Stimulated activated CD4-positive, alpha-beta T cell treated with anti-CD3 and anti-CD28 coated beads, Interleukin-12 subunit alpha, Interleukin-12 subunit beta, amount 100 ng/mL, for 48 hours (primary cell): ENCODE data around the gene FRMD4B.
"Not testable (repeated sequence)": the region's sequence is repeated elsewhere in the genome, so short reads cannot be mapped to it uniquely, and the experiment has no call there.

Source experiments
- DNase-seq, 3 donors: peaks; one replicate each; pipeline ENCODE4 v3.0.0-alpha.2; 2020; ENCODE audit warnings: low read depth in 2 of 3, low spot score in 1 of 3

Gene FRMD4B

DNA sequence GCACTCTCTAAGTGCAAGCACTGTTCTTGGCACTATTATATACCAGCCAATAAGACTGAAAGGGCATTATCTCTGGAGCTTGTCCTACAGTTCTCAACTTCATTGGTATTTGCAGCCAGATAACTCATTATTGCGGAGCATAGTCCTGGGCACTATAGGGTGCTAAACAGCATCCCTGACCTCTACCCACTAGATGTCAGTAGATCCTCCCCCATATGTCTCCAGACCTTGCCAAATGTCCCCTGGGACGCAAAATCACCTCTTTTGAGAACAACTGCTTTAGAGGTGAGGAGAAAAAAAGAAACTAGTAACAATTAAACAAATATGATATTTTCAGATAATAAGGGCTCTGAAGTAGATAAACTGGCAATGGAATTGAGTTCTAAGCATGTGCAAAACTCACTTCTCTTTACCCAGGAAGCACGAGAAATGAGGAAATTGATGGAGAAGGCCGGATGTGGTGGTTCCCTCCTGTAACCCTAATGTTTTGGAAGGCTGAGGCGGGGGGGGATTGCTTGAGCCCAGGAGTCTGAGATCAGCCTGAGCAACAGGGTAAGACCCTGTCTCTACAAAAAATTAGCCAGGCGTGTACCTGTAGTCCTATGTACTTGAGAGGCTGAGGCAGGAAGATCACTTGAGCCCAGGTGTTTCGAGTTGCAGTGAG, 61.4 kb downstream of the FRMD4B start:
- no peak for DNase-seq

DNA sequence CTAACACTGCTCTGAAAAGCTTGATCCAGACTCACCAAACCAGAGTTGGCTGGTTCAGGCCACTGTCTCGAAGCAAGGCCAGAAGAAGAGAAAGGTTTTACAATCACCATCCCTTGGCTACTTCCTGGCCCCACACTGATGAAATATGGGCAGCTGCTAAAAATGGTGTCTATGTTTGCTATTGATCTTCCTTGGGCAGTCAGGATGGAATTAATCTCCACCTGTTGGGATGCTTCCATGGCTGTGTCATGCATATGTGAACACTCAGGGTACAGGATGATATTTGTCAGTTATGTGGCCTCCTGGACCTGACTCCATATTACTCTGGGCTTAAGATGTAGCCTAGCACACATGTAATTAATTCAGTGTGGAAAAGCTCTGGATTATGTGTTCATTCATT, 61.9 kb downstream of the FRMD4B start:
- no peak for DNase-seq

DNA sequence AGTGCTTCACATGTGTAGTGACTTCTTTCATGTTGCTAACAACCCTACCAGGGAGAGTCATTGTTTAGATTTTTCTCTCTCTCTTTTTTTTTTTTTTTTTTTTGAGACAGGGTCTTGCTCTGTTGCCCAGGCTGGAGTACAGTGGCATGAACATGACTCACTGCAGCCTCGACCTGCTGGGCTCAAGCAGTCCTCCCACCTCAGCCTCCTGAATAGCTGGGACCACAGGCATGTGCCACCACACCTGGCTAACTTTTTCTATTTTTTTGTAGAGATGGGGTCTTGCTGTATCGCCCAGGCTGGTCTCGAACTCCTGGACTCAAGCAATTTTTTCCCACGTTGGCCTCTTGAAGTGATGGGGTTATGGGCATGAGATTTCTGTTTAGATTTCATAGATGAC, 63.4 kb downstream of the FRMD4B start:
- DNase-seq, result not testable (repeated sequence)

DNA sequence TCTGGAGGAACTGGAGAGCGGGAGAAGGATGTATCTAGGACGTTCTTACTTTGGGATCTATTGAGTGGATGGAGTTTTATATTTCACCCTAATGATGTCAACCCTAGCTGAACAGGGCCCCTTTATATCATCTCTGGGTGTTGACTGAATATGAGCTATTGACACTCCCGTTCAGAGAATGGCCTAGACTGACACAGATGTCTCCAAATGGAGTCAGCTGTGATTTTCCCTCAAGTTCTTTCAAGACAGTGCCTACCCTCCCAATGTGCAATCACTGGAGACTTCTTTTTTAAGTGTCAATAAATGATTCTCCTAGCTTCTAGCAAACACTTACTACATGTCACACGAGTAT, 63.8 kb downstream of the FRMD4B start:
- DNase-seq, result no peak

DNA sequence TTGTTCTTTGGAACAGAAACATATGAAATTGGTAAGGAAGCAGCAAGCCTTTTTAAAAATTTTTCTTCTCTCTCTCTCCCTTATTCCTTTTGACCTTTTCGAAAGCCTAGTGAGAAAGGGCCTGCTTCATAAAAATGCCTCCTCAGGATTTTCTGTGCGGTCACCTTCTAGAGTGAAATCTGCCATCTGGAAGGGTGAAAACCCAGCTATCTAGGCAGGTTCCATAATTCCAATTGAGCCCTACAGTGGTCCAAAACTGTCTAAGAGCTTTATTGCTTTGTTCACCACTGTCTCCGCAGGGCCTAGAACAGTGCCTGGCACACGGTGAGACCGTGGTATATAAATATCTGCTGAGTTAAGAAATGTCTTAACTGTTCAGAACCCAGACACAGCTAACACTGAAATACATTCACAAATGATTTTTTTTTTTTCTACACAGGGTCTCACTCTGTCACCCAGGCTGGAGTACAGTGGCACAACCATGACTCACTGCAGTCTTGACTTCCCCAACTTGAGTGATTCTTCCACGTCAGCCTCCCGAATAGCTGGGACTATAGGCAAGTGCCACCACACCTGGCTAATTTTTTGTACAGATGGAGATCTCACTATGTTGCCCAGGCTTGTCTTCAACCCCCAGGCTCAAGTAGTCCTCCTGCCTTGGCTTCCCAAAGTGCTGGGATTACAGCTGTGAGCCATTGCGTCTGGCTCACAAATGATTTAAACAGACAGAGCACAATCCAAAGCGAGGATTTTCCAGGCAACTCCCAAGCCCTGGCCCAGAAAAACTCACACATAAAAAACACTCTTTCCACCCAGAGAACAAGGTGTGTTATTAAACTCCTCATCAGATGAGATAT, 64.4 kb downstream of the FRMD4B start:
- no peak for DNase-seq

DNA sequence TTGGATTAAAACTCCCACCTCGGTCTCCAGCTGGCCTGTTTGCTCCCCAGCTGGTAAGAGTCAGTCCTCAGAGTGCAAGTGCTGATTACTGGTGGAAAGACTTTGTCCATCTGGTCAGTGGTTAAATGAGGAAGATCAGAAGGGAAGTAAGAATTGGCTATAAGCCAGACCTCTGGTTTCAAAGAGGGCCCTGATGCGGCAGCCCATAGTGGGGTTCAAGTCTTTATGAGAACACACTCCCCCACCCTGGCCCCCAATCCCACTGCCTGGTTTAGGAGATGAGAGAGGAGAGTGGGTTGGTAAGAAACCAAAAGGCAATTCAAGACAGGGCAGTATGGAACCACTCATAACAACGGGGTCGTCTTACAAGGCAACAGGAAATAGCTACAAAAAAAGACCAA, 65.0 kb downstream of the FRMD4B start:
- DNase-seq, result no peak

DNA sequence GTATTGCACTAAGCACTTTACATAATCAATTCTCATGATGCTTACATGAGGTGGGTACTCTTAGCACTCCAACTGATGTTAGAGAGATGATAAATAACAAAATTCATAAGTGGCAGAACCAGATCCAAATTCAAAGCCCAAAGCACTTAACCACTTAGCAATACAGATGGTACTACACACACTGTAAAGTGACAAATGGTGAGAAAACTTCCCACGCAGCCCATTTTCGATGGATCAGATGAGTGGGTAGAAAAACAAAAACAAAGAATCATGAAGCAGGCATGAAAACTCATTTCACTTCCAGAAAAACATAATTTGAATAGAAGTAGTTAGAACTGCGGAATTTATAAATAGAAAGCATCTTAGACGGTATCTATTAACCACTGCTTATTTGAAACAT, 66.2 kb downstream of the FRMD4B start:
- no peak for DNase-seq

DNA sequence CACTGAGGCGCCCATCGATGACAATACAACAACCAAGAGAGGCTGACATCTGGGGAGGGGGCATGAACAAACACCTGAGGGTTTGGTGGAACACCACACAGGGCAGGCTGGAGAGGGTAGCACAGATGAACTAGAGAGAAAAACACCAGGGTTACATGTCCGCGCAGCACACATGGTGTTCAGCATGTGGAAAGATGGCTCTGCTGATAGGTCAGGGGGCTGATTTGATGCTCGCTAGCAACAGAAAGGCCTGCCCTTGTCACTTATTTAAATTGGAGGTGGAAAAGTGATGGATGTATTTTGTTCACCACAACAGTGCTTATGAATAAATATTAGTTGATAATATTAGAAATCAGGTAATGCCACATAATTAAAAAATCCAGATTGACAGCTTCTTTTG, 67.5 kb downstream of the FRMD4B start:
- no peak for DNase-seq

DNA sequence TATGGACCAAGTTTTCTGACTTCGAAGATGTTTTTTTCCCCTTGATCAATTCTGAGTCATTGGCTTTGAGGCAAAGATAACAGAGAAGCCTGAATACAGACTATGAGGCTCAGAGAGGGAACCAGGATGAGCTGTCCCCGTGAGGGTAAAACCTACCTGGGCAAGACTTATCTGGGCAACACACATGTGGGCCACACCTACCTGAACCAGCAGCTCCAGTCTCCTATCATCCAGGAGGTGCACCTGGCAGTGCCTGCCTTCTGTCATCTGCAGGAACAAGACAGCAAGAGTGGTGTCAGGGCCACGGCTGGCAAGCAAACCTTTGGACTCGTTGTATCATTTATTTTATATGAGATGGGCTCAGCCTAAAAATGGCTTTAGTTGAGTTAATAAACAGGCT, 72.6 kb downstream of the FRMD4B start:
- DNase-seq, result no peak

DNA sequence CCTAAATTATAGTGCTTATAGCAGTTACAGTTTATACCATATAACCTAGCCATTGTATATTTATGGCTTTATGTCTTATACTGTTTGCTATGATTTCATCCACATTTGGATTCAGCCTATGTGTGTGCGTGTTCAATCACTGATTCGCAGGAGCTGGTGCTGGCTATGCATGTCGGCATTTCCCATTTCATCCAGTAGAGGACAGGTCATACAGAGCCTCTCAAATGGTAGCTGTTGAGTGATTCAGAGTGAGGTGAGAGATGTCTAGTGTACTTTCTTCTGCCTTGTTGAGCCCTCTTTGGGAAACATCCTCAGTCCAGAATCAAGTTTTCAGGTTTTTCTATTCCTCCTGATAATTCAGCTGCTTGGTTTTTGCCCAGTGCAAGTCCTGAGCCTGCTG, 76.1 kb downstream of the FRMD4B start:
- DNase-seq, result no peak

DNA sequence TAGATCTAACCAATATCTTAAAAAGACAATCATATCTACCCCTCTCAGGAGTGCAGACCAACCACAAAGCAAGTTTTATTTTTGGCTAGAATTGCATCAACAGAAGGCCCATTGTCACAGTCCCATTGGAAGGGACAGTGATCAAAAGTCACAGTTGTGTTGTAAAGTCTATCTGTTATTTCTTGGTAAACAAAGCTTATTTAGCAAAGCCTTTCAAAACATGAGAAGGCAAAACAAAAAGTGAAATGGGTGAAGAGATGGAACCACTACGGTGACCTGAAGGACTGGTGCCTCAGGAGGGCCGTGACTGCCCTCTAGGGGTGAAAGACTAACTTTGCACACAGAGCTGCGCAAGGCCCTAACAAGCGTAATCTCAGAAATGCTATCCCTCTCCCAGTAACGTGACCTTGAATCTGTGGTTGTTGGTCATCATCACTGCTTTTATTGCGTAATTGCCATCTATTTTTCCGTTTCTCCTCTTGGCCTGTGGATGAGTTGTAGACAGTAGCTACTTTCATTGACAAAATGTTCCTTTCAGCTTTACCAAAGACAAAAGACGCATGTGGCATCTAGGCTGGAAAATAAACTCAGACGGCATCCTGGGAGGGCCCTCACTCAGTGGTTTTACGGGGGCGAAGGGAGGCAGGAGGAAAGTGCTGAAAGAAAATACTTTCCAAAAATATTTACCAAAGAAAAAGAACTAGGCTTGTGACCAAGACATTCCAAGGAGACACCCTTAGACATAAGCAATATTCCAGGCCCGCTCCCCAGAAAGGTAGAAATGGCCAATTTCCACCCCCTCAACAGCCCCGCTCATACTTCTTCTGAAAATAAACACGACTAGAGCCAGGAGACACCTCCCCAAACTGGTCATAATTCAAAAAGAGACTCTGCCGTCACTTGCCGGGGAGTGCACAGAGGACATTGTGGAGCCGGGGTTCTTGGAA, 79.4 kb downstream of the FRMD4B start:
- peak; percentile 53 to 69 (median 62) for DNase-seq

DNA sequence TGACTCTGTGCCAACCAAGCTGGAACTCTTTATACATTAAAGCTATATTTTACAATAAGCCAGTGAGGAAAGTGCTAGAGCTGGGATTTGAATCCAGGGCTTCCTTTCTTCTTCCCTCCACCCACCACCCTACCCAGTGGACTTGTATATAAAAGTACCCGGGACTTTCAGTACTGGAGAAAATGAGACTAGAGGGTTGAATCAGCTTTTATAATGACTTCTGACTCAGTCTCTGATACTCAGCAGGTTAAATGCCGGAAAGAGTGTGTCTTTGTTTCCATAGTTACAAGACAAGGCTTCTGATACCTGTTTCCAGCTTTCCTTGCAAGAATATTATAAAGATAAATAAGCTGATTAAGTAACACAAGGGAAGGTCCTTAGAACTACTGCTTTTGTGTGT, 80.9 kb downstream of the FRMD4B start:
- no peak for DNase-seq

DNA sequence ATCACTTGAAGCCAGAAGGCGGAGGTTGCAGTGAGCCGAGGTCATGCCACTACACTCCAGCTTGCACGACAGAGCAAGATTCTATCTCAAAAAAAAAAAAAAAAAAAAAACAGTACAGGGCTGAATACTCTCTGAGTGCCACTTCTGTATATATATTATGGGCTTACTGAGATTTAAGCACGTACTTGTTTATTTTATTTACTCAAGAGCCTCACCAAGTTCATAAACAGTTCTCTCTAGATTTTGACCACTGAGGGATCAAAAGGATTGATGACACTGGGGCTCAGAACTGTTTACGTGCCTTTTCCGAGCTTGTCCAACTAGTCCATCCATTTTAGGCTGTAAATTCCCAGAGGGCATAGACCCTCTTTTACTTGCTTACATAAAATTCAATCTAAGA, 81.5 kb downstream of the FRMD4B start:
- DNase-seq, result no peak

DNA sequence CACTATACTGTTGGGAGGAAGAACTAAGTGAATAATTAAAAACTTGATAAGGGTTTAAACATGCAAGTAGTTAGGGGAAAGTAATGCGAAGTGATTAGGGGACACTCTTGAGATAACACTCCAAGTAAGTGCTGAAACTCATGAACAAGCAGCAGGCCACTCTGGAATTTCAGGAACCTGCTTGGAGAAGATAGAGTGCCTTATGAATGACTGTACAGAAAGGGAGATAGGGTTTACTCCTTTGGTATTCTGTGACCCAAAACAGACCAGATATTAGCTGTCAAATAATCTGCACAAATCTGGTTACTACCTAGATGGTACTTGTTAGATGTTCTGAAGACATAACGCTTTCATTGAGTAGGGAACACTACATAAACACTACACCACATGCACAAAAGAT, 85.6 kb downstream of the FRMD4B start:
- no peak for DNase-seq

DNA sequence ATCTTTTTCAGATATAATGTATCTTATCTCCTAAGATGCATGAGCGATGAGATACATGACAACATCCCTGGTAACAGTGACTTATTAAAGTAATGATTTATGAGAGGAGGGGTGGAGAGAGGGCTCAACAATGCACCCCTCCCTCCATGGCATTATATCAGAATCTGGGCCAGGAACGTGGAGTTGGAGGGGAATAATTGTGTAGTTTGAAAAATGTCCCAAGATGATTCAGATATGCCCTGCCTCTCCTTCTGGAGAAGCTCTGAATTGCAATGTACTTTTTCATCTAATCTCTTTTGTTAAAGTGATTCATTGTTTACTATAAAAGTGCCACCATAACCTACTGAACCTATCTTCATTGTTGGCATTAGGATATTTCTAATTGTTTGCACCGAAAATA, 86.5 kb downstream of the FRMD4B start:
- no peak for DNase-seq

DNA sequence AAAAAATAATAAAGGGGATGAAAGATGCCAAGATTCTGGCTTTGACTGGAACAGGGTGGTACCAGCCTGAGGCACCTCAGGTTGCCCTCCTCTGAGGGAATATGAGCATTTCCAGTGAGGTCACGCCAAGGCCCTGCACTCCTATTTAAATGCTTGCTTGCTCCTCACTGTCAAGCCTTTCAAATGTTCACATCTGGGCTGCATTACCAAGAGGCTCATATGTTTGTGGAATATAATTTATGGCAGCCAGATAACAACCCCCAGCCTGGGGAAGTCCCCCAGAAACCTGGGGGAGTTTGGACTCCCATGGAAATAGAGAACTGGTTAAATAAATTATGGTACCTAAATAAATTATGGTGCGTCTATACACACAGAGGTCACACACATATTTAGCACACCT, 88.4 kb downstream of the FRMD4B start:
- DNase-seq, result no peak

DNA sequence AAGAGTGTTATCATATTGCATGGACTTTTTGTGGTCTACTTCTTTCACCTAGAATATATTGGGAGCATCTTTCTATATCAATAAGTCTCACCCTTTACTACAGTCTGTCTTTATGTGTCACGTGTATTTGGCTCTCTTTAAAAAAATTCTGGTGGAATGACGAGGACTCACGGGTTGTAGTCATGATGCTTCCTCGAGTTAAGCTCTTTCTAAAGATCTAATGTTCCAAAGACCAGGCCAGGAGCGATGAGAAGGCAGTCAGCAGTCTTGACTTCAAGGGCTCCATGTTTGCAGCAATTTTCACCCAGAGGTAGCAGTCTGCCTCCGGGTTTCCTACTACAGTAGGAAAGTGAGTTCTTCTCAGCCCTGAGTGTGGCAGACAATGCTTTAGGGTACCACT, 88.9 kb downstream of the FRMD4B start:
- DNase-seq, result no peak

DNA sequence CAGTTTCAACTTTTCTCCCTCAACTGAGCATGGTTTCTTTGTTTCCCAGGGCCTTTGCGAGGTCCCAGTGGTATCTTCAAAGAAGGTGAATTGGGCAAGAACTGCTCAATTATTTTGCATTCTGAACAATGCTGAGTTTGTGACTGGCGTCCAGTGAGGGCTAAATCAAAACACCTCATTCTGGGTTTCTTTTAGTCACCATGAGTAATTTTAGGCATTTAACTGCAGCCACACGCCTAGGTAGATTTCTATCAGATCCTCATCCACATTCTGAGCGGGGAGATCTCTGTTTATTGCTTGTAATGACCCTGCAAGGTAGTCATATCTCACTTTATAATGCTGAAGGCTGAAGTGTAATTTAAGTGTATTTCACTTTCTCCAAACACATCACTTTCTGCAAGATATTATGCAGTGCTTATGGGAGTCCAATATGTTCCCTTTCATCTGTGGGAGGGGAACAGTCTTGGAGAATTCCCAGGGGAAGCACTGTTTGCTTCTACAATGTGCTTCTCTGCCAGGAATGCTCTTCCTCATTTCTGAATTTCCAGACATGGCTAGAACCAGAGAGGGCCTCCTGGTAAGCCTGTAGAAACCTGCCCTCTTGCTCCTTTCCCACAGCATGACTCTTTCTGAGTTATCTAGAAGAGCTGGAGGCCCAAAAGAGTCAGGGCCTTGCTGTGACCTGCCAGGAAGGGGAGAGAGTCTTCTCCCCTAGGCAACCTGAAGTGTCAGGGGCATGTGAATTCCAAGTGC, 91.7 kb downstream of the FRMD4B start:
- no peak for DNase-seq

DNA sequence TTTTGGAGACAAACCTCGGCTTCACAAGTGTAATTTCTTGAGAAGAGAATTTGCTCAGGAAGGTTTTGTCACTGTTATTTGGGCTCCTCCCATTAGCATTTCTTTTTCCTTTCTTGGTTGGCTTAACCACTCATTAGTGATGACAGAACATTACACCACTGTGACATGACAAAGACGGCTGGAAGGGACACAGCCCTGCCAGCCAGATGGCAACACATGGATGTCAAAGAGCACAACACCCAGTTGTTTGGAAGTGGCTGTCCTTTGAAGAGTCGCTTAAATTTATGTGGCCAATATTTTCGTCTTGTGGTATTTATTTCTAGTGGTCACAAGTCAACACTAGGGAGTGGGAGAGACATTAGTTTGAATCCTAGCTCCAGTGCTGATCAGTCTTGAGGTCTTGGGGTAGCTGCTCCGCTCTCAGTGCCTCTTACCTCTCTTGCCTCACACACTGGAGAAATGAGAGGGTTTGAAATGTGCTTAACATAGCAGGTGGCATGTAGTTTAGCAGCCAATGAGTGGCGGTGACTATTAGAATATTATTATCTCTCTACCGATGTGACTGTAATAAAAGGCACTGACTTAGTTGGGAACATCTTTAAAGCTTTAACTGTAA, 92.8 kb downstream of the FRMD4B start:
- no peak for DNase-seq

DNA sequence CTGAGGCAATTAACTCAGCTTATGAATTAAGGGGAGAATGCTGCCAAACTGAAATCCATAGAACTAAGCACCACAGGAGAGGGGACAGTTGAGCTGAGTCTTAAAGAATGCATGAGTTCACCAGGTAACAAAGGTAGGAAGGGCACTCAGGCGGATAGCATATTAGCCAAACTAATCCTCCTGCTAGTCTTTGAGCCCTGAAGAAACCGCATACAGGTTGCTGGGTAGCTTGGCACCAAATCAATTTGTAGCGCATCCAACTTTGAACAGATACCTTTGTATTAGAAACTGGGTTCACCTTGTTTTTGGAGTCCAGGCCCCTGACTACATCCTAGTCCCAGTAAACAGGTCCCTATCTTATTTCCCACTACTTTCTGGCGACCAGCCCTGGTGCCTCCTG, 93.7 kb downstream of the FRMD4B start:
- no peak for DNase-seq

DNA sequence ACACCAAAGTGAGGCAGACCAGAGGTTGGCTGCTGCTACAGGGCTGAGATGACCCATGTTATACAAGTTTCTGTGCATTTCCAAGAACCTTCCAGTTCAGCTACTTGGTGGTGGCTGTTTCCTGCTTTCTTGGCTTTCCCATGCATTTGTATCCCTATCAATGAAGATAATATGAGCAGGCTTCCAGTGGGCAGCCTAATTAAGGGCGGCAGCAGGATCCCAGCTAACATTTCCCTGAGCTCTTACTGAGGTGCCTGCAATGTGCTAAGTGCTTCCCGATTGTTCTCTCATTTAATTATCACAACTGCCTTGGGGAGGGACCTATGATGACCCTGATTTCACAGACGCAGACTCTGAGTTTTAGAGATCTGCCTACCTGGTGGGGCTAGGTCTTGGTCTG, 95.5 kb downstream of the FRMD4B start:
- DNase-seq, result no peak
